Endothelial cell (in vitro differentiated cells): ENCODE data around the gene SEMA3E. TPM values are rescaled to one million over a fixed set of nuclear protein-coding genes. Genes with fewer than 3 reads are reported as not detected.

Source experiments
- DNase-seq: peaks from one replicate; pipeline ENCODE4 v3.0.0; 2021; ENCODE audit warnings: low spot score
- H3K27ac Mint-ChIP-seq: one replicate; pipeline ENCODE4 v1.8.0; 2021; ENCODE audit warnings: mixed read lengths, inconsistent platforms; ENCODE audit not compliant: unreplicated experiment
- H3K27me3 Mint-ChIP-seq: one replicate; pipeline ENCODE4 v1.8.0; 2021; ENCODE audit warnings: mild to moderate bottlenecking, moderate library complexity, mixed read lengths, inconsistent platforms; ENCODE audit not compliant: unreplicated experiment
- H3K36me3 Mint-ChIP-seq: one replicate; pipeline ENCODE4 v1.8.0; 2021; ENCODE audit warnings: mild to moderate bottlenecking, low read depth, mixed read lengths, inconsistent platforms; ENCODE audit not compliant: unreplicated experiment
- H3K4me1 Mint-ChIP-seq: one replicate; pipeline ENCODE4 v1.8.0; 2021; ENCODE audit warnings: mild to moderate bottlenecking, mixed read lengths, inconsistent platforms; ENCODE audit not compliant: unreplicated experiment
- H3K4me3 Mint-ChIP-seq: one replicate; pipeline ENCODE4 v1.8.0; 2021; ENCODE audit warnings: mild to moderate bottlenecking, mixed read lengths, inconsistent platforms; ENCODE audit not compliant: unreplicated experiment
- H3K9me3 Mint-ChIP-seq: one replicate; pipeline ENCODE4 v1.8.0; 2021; ENCODE audit warnings: mixed read lengths, inconsistent platforms; ENCODE audit not compliant: unreplicated experiment
- CTCF ChIP-seq: fragments of 200-600 bp; sonication (generic); IDR thresholded peaks from one replicate; pipeline ENCODE4 v1.5.0; 2021; ENCODE audit warnings: antibody characterized with exemption; ENCODE audit not compliant: unreplicated experiment
- total RNA-seq: library from RNA; stranded (reverse); fragmentation: NEBNext Ultra II Directional; extraction: Animal tissue kit (Norgen Biotek cat#: 25700); gene quantifications from one replicate; pipeline ENCODE4 v1.2.1, GENCODE V29; 2021; ENCODE audit not compliant: unreplicated experiment

The SEMA3E gene
- total RNA-seq, 1 donor from 2014 or later = 0.62 TPM

GRCh38 chr7:83643739-83644138, 5.2 kb downstream of the SEMA3E start:
- no peaks in the 10 kb centered on the region for H3K27me3 Mint-ChIP-seq
- no peak for TF ChIP-seq CTCF
- H3K27ac Mint-ChIP-seq = no peak overlapping the region
- DNase-seq = no peak
- H3K4me1 Mint-ChIP-seq = peaks cover 3% of the 10 kb centered on the region
- no peaks in the 10 kb centered on the region for H3K9me3 Mint-ChIP-seq
- H3K4me3 Mint-ChIP-seq = no peak overlapping the region
- no peaks in the 10 kb centered on the region for H3K36me3 Mint-ChIP-seq

GRCh38 chr7:83643012-83643411, 5.9 kb downstream of the SEMA3E start:
- Mint-ChIP-seq H3K9me3 (no peaks in the 10 kb centered on the region), H3K27me3 (no peaks in the 10 kb centered on the region), H3K4me1 (peaks cover 3% of the 10 kb centered on the region), H3K27ac (no peak overlapping the region), H3K36me3 (no peaks in the 10 kb centered on the region), H3K4me3 (no peak overlapping the region)
- DNase-seq = no peak
- no peak for TF ChIP-seq CTCF

- no peak for DNase-seq
- H3K27ac Mint-ChIP-seq = no peak overlapping the region
- H3K36me3 Mint-ChIP-seq = no peaks in the 10 kb centered on the region
- H3K27me3 Mint-ChIP-seq = no peaks in the 10 kb centered on the region
- H3K9me3 Mint-ChIP-seq = no peaks in the 10 kb centered on the region
- TF ChIP-seq CTCF = no peak
- H3K4me1 Mint-ChIP-seq = peaks cover 3% of the 10 kb centered on the region
- no peak overlapping the region for H3K4me3 Mint-ChIP-seq
Measured at GRCh38 chr7:83640731-83641537, 8.0 kb downstream of the SEMA3E start.

GRCh38 chr7:83640240-83640639, 8.7 kb downstream of the SEMA3E start:
- no peaks in the 10 kb centered on the region for H3K27me3 Mint-ChIP-seq
- H3K4me3 Mint-ChIP-seq = no peak overlapping the region
- no peak for TF ChIP-seq CTCF
- H3K27ac Mint-ChIP-seq = no peak overlapping the region
- H3K9me3 Mint-ChIP-seq = no peaks in the 10 kb centered on the region
- no peaks in the 10 kb centered on the region for H3K36me3 Mint-ChIP-seq
- peaks cover 3% of the 10 kb centered on the region for H3K4me1 Mint-ChIP-seq
- no peak for DNase-seq

GRCh38 chr7:83633516-83633915, 15.4 kb downstream of the SEMA3E start:
- Mint-ChIP-seq H3K9me3 (no peaks in the 10 kb centered on the region), H3K4me3 (no peak overlapping the region), H3K36me3 (no peaks in the 10 kb centered on the region), H3K27ac (no peak overlapping the region), H3K27me3 (peaks cover 4% of the 10 kb centered on the region), H3K4me1 (no peaks in the 10 kb centered on the region)
- TF ChIP-seq CTCF = no peak
- no peak for DNase-seq
